Measurements from ENCODE around the gene EFS.
"Not testable (repeated sequence)": the region's sequence is repeated elsewhere in the genome, so short reads cannot be mapped to it uniquely, and the experiment has no call there.

EFS gene

DNA sequence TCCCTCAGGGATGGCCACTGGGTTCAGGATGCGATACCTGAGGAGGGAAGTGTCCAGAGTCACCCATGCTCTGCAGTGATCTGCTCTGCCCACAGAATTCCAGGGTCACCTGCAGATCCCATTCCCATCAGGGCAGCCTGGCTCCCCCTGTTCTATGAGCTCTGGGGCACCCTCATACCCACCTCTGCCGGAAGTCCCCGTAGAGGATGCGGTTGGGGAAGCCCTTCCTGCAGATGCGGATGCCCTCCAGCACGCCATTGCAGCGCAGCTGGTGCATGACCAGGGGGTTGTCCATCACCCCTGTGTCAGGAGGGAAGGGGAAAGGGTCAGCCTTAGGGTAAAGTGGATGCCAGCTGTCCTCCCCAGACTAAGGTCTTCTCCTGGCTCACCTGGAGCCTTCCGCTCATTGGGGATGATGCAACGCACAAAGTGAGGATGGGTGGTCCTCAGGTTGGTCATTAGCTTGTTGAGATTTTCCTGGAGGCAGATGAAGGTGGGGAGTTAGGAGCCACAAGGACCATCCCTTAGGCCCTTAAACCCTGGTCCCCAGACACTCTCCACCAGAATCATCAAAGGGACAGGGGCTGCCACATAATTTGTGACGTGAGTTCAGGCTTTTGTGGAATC lies 31.9 kb upstream of the EFS start:
- Histone ChIP-seq H3K9ac (no peak overlapping the region), H3K4me3 (IDR thresholded peaks at IDR 0.05; ENCODE audit: insufficient read depth, low read depth, low read length) (no peak overlapping the region), H2AFZ (ENCODE audit: low read depth) (no peak overlapping the region), H3K27ac (no peak overlapping the region), H3K4me1 (ENCODE audit: low read depth, poor library complexity, severe bottlenecking) (no peaks in the 10 kb centered on the region), H3K79me2 (ENCODE audit: insufficient read depth, low read depth) (no peaks in the 10 kb centered on the region), H3K27me3 (ENCODE audit: insufficient read depth, low read depth) (peaks cover 1% of the 10 kb centered on the region), H4K20me1 (ENCODE audit: insufficient read depth) (no peaks in the 10 kb centered on the region), H3K4me2 (no peak overlapping the region), H3K36me3 (ENCODE audit: insufficient read depth) (no peaks in the 10 kb centered on the region)
- TF ChIP-seq, protein P1, sequence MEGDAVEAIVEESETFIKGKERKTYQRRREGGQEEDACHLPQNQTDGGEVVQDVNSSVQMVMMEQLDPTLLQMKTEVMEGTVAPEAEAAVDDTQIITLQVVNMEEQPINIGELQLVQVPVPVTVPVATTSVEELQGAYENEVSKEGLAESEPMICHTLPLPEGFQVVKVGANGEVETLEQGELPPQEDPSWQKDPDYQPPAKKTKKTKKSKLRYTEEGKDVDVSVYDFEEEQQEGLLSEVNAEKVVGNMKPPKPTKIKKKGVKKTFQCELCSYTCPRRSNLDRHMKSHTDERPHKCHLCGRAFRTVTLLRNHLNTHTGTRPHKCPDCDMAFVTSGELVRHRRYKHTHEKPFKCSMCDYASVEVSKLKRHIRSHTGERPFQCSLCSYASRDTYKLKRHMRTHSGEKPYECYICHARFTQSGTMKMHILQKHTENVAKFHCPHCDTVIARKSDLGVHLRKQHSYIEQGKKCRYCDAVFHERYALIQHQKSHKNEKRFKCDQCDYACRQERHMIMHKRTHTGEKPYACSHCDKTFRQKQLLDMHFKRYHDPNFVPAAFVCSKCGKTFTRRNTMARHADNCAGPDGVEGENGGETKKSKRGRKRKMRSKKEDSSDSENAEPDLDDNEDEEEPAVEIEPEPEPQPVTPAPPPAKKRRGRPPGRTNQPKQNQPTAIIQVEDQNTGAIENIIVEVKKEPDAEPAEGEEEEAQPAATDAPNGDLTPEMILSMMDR (conservative IDR thresholded peaks at IDR 0.05; ENCODE audit: low read depth, low read length), result no peak

DNA sequence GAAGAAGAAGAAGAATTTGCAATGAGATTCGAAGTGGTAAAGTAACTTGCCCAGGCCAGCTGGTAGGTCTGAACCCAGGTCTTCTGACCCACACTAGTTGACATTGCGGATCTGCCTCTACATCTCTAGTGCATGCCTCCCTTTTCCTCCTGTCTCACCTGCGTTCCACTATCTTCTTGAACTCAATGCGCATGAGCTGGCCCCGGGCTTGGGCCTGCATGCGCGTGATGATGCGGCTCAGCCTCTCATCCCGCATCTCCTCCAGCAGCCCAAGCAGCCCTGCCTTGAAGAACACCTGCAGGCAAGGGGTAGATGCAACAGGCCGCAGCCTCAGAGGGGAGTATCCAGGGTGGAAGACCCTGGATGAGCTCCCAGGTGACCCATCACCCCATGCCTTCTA lies 31.2 kb upstream of the EFS start:
- TF ChIP-seq, protein P1 (conservative IDR thresholded peaks at IDR 0.05; ENCODE audit: low read depth, low read length), result no peak
- Histone ChIP-seq H3K4me2 (no peak overlapping the region), H3K79me2 (ENCODE audit: insufficient read depth, low read depth) (no peaks in the 10 kb centered on the region), H3K4me1 (ENCODE audit: low read depth, poor library complexity, severe bottlenecking) (no peaks in the 10 kb centered on the region), H3K4me3 (IDR thresholded peaks at IDR 0.05; ENCODE audit: insufficient read depth, low read depth, low read length) (no peak overlapping the region), H3K36me3 (ENCODE audit: insufficient read depth) (no peaks in the 10 kb centered on the region), H3K9ac (no peak overlapping the region), H2AFZ (ENCODE audit: low read depth) (no peak overlapping the region), H3K27me3 (ENCODE audit: insufficient read depth, low read depth) (peaks cover 8% of the 10 kb centered on the region), H4K20me1 (ENCODE audit: insufficient read depth) (no peaks in the 10 kb centered on the region), H3K27ac (no peak overlapping the region)

DNA sequence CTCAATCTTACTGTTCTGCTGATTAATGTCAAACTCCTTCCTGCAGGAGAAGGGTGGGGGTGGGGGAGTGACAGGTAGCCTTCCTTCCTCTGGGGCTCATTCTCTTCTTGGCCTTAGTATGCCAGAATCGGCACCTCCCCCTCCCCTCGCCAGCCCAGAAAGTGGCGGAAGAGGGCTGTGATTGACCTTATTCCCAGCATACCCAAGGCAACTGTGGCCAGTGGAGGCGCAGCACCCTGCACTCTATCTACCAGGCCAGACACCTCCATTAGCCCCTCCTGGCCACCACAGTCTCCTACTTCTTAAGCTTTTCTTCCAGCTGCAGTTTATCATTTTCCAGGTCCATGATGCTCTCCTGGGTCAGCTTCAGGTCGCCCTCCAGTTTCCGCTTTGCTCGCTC lies 27.6 kb upstream of the EFS start:
- H3K27ac ChIP-seq, result no peak overlapping the region
- TF ChIP-seq, protein P1 (conservative IDR thresholded peaks at IDR 0.05; ENCODE audit: low read depth, low read length), result no peak
- no peak overlapping the region for H3K4me2 ChIP-seq
- H3K79me2 ChIP-seq (ENCODE audit: insufficient read depth, low read depth), result no peaks in the 10 kb centered on the region
- H3K4me1 ChIP-seq (ENCODE audit: low read depth, poor library complexity, severe bottlenecking), result no peaks in the 10 kb centered on the region
- no peaks in the 10 kb centered on the region for H3K36me3 ChIP-seq (ENCODE audit: insufficient read depth)
- no peak overlapping the region for H3K4me3 ChIP-seq (IDR thresholded peaks at IDR 0.05; ENCODE audit: insufficient read depth, low read depth, low read length)
- H3K27me3 ChIP-seq (ENCODE audit: insufficient read depth, low read depth), result peaks cover 8% of the 10 kb centered on the region; the same call in 1 of the 2 replicates
- H2AFZ ChIP-seq (ENCODE audit: low read depth), result no peak overlapping the region
- no peaks in the 10 kb centered on the region for H4K20me1 ChIP-seq (ENCODE audit: insufficient read depth)
- H3K9ac ChIP-seq, result no peak overlapping the region

DNA sequence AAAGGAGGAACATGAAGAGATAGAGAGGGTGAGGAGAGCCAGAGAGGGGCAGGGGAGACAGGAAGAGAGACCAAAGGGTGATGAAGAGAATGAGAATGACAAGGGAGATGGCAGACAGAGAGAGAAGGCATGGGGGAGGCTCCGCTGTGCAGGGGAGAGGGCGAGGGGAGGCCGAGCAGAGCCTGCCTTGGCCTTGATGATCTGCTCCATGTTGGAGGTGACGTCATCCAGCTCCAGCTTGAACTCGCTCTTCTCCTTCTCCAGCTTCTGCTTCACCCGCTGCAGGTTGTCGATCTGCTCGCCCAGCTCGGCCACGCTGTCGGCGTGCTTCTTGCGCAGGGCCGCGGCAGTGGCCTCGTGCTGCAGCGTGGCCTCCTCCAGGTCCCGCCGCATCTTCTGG lies 24.9 kb upstream of the EFS start:
- H3K36me3 ChIP-seq (ENCODE audit: insufficient read depth); H2AFZ ChIP-seq (ENCODE audit: low read depth); H3K4me2 ChIP-seq; H3K27ac ChIP-seq; H4K20me1 ChIP-seq (ENCODE audit: insufficient read depth); H3K9ac ChIP-seq; H3K4me1 ChIP-seq (ENCODE audit: low read depth, poor library complexity, severe bottlenecking); H3K79me2 ChIP-seq (ENCODE audit: insufficient read depth, low read depth); H3K4me3 ChIP-seq (IDR thresholded peaks at IDR 0.05; ENCODE audit: insufficient read depth, low read depth, low read length): not testable (repeated sequence)
- peaks cover 16% of the 10 kb centered on the region; the same call in 1 of the 2 replicates for H3K27me3 ChIP-seq (ENCODE audit: insufficient read depth, low read depth)

DNA sequence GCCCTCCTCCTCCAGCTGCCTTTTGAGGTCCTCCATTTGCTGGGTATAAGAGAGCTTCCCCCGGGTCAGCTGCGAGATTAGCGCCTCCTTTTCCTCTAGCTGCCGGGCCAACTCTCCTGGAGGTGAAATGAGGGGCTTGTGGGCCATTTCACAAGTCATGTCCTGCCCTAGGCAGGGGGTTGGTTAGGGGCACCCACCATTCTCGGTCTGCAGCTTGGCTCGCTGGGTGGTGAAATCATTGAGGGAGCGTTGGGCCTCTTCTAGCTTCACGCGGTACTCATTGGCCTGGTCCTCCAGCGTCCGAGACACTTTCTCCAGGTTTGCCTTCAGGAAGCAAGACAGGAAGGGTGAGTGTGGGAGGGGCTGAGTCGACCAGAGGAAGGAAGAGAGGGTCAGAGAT lies 24.4 kb upstream of the EFS start:
- TF ChIP-seq, protein P1 (conservative IDR thresholded peaks at IDR 0.05; ENCODE audit: low read depth, low read length), result no peak
- H4K20me1 ChIP-seq (ENCODE audit: insufficient read depth), result no peaks in the 10 kb centered on the region
- no peaks in the 10 kb centered on the region for H3K4me1 ChIP-seq (ENCODE audit: low read depth, poor library complexity, severe bottlenecking)
- H3K36me3 ChIP-seq (ENCODE audit: insufficient read depth), result no peaks in the 10 kb centered on the region
- no peak overlapping the region for H3K4me3 ChIP-seq (IDR thresholded peaks at IDR 0.05; ENCODE audit: insufficient read depth, low read depth, low read length)
- peaks cover 16% of the 10 kb centered on the region; the same call in 1 of the 2 replicates for H3K27me3 ChIP-seq (ENCODE audit: insufficient read depth, low read depth)
- no peak overlapping the region for H3K9ac ChIP-seq
- no peak overlapping the region for H2AFZ ChIP-seq (ENCODE audit: low read depth)
- no peak overlapping the region for H3K4me2 ChIP-seq
- no peaks in the 10 kb centered on the region for H3K79me2 ChIP-seq (ENCODE audit: insufficient read depth, low read depth)
- H3K27ac ChIP-seq, result no peak overlapping the region
